RCC 7860 (cell line): ENCODE data around the gene TIPARP.

ENCODE experiments used
- DNase-seq: peaks from one replicate; pipeline ENCODE4 v3.0.0-alpha.2; 2015; ENCODE audit warnings: low spot score
- FAIRE-seq: peaks from 2 replicates; lab custom pipeline; 2012; peaks lifted over from hg19 to GRCh38; lab: Jason Lieb, UNC

Gene TIPARP

GRCh38 chr3:156675830-156676767 is 1.7 kb downstream of the TIPARP start:
- peak; percentile 83 for DNase-seq
- FAIRE-seq, result peak; percentile 75

DNA sequence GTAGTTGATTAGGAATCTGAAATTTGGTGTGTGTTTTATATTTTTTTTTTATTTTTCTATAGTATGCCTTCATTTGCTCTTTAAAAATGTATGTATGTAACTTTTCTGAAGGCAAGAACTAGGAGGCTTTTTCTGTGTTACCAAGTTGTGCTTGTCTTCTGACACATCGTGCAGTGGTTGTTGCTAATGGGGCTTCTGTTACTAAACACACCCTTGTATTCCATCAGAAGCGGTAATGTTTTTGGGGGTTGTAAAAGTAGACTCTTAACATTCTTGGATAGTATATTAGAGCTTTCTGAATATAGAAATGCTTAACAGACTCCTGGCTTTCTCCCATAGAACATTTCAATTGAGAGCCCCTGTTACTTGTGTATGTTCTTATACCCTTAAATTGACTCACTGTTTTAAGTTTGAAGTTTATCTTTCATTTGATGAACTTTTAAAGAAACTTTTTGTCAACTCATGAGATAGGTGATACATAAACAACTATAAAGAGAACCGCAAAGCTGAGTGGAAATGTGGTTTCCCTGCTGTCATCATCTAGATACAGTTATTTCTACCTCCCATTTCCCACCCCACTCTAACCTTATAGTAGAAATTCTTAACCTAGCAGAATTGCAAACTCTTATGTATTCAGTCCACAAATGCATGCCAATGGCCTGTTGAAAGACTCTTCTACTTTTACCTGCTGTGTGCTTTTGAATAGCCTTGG is 2.5 kb downstream of the TIPARP start:
- FAIRE-seq (no peak), DNase-seq (no peak)

DNA sequence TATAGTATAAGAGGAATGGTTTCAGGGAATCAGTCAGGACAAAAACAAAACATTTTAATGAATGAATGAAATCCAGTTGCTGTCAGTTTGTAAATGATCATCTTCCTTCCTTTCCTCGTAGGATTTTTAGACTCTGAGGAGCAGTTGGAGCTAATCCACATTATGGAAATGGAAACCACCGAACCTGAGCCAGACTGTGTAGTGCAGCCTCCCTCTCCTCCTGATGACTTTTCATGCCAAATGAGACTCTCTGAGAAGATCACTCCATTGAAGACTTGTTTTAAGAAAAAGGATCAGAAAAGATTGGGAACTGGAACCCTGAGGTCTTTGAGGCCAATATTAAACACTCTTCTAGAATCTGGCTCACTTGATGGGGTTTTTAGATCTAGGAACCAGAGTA is 3.1 kb downstream of the TIPARP start:
- no peak for DNase-seq
- FAIRE-seq, result no peak

DNA sequence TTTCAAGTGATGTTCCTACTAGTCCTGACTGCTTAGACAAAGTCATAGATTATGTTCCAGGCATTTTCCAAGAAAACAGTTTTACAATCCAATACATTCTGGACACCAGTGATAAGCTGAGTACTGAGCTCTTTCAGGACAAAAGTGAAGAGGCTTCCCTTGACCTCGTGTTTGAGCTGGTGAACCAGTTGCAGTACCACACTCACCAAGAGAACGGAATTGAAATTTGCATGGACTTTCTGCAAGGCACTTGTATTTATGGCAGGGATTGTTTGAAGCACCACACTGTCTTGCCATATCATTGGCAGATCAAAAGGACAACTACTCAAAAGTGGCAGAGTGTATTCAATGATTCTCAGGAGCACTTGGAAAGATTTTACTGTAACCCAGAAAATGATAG is 3.8 kb downstream of the TIPARP start:
- DNase-seq (no peak), FAIRE-seq (no peak)

DNA sequence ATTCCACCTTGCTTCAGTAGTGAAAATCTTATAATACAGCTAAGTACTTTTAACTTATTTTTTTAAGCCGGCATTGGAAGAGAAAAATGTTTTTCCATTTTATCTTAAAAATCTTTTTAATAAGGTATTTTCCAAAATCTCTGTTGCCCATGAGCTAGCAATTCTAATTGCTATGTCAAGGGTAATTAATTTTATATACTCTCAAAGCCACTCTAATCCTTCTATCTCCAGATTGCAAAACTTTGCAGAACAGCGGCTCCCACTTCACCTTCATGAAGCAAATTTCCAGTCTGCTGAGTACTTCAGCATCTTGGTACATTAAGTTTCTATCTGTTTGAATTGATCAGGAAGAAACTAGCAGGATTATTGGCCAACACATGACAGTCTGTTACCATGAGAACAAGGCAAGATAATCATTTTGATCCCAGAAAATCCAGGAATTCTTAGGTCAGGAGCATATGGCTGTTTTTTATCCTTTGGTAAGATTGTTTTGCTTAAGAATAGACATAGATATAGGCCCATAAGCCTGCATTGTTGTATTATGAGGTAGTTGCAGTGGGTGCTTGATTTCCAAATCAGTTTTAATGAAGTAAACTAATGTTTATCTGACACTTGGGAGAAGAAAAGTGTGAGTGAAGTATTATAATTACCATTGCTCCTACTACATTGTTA is 6.0 kb downstream of the TIPARP start:
- DNase-seq (no peak), FAIRE-seq (no peak)

- no peak for FAIRE-seq
These were observed 6.6 kb downstream of the TIPARP start for GRCh38 chr3:156681002-156681401.

DNA sequence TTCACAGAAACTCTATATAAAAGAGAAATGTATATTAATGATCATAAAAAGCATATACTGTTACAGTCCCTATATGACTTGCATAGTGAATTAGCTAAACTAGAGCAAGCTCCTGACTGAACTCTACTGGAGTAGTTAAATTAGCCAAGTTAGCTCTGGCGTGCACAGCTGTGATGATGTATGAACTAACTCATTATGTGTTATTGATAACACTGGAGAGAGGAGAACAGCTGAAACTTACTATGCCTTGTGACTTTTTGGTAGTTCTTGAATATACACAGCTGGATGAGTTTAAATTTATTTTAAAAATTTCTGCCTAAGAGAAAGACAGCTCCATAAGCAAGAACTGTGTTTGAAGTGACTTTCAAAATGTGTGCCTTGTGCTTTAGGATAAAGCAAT is 8.1 kb downstream of the TIPARP start:
- no peak for DNase-seq
- no peak for FAIRE-seq

More at GRCh38 chr3:156681002-156681401, 6.6 kb downstream of the TIPARP start:
- DNase-seq, result peak; percentile 63

DNA sequence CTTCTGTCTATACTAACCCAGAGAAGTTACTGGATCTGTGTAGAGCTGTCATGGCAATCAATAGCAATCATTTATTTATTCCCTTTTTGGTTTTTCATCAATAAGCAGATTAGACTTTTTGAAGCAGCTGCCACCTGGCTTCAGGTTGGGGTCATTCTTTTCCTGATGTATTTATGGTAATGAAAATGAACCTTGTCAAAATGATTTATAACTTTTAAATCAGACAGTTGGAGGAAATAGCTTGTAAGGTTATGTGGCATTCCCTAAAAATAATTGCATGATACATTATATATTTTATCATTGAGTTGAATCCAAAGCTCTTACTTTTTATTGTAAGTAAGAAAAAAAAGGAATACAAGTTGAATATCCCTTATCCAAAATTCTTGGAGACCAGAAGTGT is 8.6 kb downstream of the TIPARP start:
- no peak for DNase-seq
- no peak for FAIRE-seq

GRCh38 chr3:156685198-156685597 is 10.8 kb downstream of the TIPARP start:
- DNase-seq (no peak), FAIRE-seq (no peak)

GRCh38 chr3:156685752-156686151 is 11.4 kb downstream of the TIPARP start:
- DNase-seq (no peak), FAIRE-seq (no peak)

GRCh38 chr3:156687023-156687422 is 12.6 kb downstream of the TIPARP start:
- FAIRE-seq, result peak; percentile 68
- no peak for DNase-seq

- no peak for DNase-seq
- FAIRE-seq, result no peak
These were observed 14.5 kb downstream of the TIPARP start for GRCh38 chr3:156688632-156689452.

DNA sequence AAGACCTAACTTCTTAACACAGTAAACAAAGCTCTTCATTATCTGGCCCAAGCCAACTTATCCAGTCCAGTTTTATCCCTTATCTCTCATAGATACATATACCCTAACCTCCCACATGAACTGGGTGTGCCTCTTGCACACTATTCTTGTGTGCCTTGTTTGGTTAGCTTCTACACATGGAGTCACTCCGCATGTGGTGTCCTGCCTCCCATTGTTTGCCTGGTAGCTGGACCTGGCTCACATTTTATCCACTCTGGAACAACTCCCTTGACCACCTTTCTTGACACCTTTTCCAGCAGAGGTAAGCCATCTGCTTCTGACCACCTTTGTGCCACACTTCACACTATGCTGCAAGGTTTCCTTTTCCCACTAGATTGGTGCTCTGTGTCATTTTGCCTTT is 15.2 kb downstream of the TIPARP start:
- FAIRE-seq (no peak), DNase-seq (no peak)

DNA sequence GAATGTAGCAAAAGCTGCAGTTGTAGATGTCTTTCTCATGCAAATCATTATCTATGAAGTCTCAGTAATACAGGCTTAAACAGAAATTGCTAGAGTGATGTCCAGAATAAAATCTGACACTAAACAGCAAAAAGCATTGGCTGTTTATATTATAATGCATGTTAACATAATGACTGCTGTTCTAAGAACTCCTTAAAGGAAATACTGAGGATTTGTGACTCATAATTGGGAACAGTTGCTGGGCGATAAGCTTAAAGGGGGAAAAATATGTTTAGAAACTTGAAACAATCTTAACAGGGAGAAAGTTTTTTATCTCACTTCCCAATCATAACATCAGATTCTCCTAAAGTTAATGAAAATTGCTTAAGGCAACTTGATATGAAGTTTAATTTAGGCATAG is 17.5 kb downstream of the TIPARP start:
- DNase-seq, result peak; percentile 31
- peak; percentile 85 for FAIRE-seq

DNA sequence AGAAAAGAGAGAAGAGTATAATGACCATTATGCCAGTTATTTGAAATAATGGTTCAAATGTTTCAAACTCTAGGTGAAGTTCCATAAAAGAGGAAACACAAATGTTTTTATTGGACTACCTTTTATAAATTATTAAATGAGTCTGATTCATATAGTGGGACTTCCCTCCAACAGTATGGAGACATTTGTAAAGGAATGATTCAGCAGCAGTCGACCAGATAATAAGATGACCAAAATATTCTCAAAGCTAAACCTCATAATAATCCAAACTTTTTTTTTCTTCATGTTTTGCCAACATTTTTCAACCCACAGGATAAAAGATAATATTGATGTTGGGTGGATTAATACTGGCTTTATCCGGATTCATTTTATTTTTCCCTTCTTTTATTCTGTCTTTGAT is 18.8 kb downstream of the TIPARP start:
- DNase-seq, result peak; percentile 55
- peak; percentile 95 for FAIRE-seq

DNA sequence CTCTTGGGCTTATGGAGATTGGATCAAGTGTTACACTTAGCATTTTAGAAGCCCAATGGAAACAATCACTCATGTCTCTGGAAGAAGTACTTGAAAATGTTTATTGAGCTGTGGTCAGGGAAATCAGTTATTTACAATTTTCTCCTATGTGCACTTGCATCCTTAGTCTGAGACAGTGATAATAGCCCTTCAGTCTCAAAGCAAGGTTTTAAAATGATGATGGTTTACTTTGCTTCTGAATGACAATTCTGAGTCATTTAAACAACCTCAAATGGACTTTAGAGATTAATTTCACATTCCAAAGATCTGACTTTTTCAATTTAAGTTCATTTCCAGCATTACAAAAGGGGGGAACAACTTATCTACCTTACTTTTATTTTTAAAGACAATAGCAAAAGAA is 20.1 kb downstream of the TIPARP start:
- peak; percentile 67 for FAIRE-seq
- no peak for DNase-seq

GRCh38 chr3:156702367-156702766 is 28.0 kb downstream of the TIPARP start:
- no peak for FAIRE-seq
- no peak for DNase-seq

GRCh38 chr3:156704370-156705036 is 30.1 kb downstream of the TIPARP start:
- FAIRE-seq, result no peak
- no peak for DNase-seq

DNA sequence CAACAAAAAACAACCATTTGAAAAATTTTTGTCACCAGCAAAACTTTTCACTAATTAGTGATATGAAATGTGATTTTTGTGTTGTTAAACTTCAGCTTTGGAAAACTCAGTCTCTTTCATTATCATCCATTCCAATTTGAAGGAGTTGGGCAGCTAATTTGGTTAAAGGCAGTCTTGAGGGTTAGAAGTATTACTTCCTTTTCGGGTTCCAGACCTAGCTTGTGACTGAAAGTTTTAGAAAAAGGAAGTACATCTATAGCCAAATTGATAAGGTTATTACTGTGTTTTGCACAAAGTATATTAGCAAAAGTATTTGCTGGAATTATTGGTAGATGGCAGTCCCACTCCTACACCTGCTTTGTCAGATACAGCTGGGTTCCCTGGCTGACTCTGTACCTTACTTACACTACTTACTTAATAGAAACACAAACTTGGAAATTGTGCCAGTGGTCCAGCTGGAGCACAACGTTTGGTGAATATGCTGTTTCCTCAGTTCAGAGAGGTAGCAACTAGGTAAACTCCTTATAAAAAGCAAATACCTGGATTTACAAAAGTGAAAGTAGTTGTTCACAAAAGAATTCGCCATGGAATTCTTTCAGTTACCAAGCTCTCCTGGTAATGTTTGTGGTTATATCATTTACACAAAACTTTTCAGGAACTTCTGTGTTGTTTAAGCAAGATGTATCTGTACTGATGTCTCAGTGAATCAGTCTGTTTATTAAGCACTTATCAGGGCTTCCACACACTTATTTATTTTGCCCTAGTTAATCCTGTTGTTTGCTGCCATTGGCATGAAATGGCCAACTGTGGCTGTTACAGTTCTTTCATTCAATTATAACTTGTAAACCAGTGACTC is 31.6 kb downstream of the TIPARP start:
- no peak for FAIRE-seq
- no peak for DNase-seq
